ENCODE data around the gene ITPR3. TPM values are rescaled to one million over a fixed set of nuclear protein-coding genes. Genes with fewer than 3 reads are reported as not detected.

ITPR3 gene
- total and polyA plus RNA-seq, 2 donors (not counting 3 experiments of a cell fraction or from before 2014, with no cell fraction given) = 28.8 to 52.2 TPM

DNA sequence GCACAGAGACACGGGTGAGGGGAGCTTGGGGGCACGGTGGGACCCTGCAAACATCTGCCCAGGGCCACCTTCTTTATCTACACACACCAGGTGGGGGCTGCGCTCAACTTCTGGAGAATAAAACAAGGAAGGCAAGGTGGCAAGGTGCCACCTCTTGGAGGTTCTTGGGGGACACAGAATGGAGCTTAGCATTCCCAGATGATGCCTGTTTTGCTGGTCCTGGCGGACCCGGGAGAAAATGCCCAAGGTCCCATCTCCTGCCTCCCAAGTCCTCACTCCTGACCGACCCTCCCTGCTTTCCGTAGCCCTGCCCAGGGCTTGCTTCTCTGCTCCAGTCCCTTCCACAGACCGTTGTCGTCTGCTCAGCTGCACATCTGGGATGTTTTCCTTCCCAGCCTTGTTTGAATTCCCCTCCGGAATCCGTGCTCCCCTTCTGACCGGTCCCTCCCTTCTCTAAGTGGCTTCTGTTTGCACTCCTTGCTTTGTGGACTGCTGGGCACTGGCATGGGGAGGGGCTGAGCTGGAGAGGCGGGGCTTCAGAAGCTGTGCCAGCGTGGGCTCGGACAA, 13.1 kb downstream of the ITPR3 start:
- DNase-seq (ENCODE audit: low read depth, low spot score) = peak; percentile 49
- ChIA-PET CTCF (interaction anchor here (0.7 to 4.4 kb wide), 10 partner anchors 9 to 77 kb away, joined by 3 to 48 read pairs (median 4); partner anchors contain the start of genes ITPR3 and UQCC2), POLR2A (interaction anchor here (1.0 kb wide), 1 partner anchor 13 kb away, joined by 4 read pairs; the partner anchor contains the start of gene ITPR3)

More for the DNA sequence above, 13.1 kb downstream of the ITPR3 start:
- H3K27me3 ChIP-seq (ENCODE audit: control insufficient read depth in 2 of 2, insufficient read depth in 2 of 2, low read length in 2 of 2) = no peaks in the 10 kb centered on the region
- peak overlapping the region; percentile 91 for H2AFZ ChIP-seq (ENCODE audit: low read depth, low read length)
- H3K9ac ChIP-seq (replicated peaks; ENCODE audit: extremely low read depth, insufficient read depth, low read length) = no peak overlapping the region
- H3K9me1 ChIP-seq (replicated peaks; ENCODE audit: control insufficient read depth, extremely low read depth, insufficient read depth, low read length) = no peaks in the 10 kb centered on the region
- no peaks in the 10 kb centered on the region for H3K9me3 ChIP-seq (replicated peaks; ENCODE audit: control insufficient read depth, insufficient read depth, low read length)
- TF ChIP-seq MYC (IDR thresholded peaks at IDR 0.05; ENCODE audit: low read depth, low read length) = no peak
- TF ChIP-seq EZH2 (IDR thresholded peaks at IDR 0.05; ENCODE audit: borderline replicate concordance, low read depth, low read length, severe bottlenecking) = no peak
- TF ChIP-seq JUN (IDR thresholded peaks at IDR 0.05; ENCODE audit: borderline replicate concordance, insufficient read depth, insufficient read length, low read depth) = no peak
- TF ChIP-seq, protein P1, sequence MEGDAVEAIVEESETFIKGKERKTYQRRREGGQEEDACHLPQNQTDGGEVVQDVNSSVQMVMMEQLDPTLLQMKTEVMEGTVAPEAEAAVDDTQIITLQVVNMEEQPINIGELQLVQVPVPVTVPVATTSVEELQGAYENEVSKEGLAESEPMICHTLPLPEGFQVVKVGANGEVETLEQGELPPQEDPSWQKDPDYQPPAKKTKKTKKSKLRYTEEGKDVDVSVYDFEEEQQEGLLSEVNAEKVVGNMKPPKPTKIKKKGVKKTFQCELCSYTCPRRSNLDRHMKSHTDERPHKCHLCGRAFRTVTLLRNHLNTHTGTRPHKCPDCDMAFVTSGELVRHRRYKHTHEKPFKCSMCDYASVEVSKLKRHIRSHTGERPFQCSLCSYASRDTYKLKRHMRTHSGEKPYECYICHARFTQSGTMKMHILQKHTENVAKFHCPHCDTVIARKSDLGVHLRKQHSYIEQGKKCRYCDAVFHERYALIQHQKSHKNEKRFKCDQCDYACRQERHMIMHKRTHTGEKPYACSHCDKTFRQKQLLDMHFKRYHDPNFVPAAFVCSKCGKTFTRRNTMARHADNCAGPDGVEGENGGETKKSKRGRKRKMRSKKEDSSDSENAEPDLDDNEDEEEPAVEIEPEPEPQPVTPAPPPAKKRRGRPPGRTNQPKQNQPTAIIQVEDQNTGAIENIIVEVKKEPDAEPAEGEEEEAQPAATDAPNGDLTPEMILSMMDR (IDR thresholded peaks at IDR 0.05; ENCODE audit: extremely low read depth in 1 of 2, insufficient read depth in 1 of 2, low read depth in 1 of 2, low read length in 2 of 2) = no peak
- TF ChIP-seq, protein P2, sequence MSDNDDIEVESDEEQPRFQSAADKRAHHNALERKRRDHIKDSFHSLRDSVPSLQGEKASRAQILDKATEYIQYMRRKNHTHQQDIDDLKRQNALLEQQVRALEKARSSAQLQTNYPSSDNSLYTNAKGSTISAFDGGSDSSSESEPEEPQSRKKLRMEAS (IDR thresholded peaks at IDR 0.05; ENCODE audit: insufficient read depth, insufficient read length) = no peak
- TF ChIP-seq GATA2 (IDR thresholded peaks at IDR 0.05; ENCODE audit: insufficient read depth, insufficient read length, low read depth, low read length) = no peak
- no peak for TF ChIP-seq POLR2A (IDR thresholded peaks at IDR 0.05; ENCODE audit: low read depth, low read length)
- intact Hi-C loops (cut with micrococcal nuclease) = loop anchor here (2.0 kb wide), 1 partner anchor 67 kb away; no protein-coding TSS in a partner anchor
- H3K36me3 ChIP-seq (ENCODE audit: control insufficient read depth in 2 of 2, extremely low read depth in 1 of 2, insufficient read depth in 2 of 2, low read length in 2 of 2) = no peaks in the 10 kb centered on the region
- peaks cover 25% of the 10 kb centered on the region for H3K79me2 ChIP-seq (ENCODE audit: control insufficient read depth, insufficient read depth, low read length)
- peak overlapping the region; percentile 30 to 68 (median 34) for H3K4me3 ChIP-seq (replicated peaks in 1 of 3; ENCODE audit: insufficient read depth in 1 of 3, low read depth in 1 of 3, low read length in 3 of 3)
- H3K27ac ChIP-seq (ENCODE audit: insufficient read depth, low read depth, low read length) = no peak overlapping the region
- no TSS peak for BruUV-seq (replicated peaks)
- dilution Hi-C loops (cut with MboI; ENCODE audit: extremely low pct_ligation_motif_present, low sequenced_read_pairs) = no loop called here
- H3K4me2 ChIP-seq (ENCODE audit: insufficient read depth, low read length) = peak overlapping the region; percentile 93
- FAIRE-seq = peak; percentile 70
- H4K20me1 ChIP-seq (replicated peaks; ENCODE audit: control insufficient read depth, extremely low read depth, insufficient read depth, low read length) = no peaks in the 10 kb centered on the region
- peaks cover 23% of the 10 kb centered on the region for H3K4me1 ChIP-seq (ENCODE audit: control insufficient read depth, extremely low read depth, insufficient read depth, low read length)

All from endothelial cell of umbilical vein (primary cell).